ENCODE data around the gene ADCYAP1R1.

Gene ADCYAP1R1

DNA sequence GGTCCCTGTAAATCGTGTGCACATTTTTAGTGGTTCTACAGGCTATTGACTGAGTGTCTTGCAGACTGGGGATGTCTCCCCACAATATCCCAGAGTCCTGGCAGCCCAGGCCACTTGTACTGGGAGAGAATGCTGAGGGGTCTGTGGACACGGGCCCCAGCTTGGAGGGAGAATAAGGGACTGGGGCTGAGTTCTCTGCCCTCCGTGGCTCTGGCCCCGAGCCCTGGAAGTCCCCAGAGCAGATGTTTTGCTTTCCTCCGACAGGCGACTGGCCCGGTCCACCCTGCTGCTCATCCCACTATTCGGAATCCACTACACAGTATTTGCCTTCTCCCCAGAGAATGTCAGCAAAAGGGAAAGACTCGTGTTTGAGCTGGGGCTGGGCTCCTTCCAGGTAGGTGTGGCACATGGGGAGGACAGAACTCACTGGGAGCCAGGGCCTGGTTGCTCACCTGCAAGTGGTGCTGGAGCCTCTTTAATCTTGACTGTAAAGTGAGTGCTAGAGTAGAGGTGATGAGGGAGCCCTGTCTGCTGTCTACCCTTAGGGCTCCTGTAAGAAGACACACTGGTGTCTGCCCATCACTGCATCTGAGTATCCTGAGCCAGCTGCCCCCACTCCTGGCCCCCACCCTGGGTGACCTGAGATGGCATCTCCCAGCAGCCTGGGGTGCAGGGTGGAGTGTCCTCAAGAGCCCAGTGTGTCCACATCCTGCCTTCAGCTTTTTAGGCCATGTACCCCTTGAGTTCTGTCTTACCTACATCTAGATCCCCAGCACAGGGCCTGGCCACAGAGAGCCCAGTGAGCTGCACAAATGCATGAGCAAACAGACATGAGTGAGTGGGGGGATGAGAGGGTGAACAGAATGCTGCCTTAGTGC, 51.1 kb downstream of the ADCYAP1R1 start:
- TF ChIP-seq, protein P1, sequence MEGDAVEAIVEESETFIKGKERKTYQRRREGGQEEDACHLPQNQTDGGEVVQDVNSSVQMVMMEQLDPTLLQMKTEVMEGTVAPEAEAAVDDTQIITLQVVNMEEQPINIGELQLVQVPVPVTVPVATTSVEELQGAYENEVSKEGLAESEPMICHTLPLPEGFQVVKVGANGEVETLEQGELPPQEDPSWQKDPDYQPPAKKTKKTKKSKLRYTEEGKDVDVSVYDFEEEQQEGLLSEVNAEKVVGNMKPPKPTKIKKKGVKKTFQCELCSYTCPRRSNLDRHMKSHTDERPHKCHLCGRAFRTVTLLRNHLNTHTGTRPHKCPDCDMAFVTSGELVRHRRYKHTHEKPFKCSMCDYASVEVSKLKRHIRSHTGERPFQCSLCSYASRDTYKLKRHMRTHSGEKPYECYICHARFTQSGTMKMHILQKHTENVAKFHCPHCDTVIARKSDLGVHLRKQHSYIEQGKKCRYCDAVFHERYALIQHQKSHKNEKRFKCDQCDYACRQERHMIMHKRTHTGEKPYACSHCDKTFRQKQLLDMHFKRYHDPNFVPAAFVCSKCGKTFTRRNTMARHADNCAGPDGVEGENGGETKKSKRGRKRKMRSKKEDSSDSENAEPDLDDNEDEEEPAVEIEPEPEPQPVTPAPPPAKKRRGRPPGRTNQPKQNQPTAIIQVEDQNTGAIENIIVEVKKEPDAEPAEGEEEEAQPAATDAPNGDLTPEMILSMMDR (IDR thresholded peaks at IDR 0.05; ENCODE audit: low read depth, low read length): no peak
- no peak overlapping the region for H3K4me3 ChIP-seq (replicated peaks in 1 of 2; ENCODE audit: low read depth in 2 of 2, low read length in 2 of 2)
- DNase-seq (ENCODE audit: low read depth in 2 of 2): no peak

DNA sequence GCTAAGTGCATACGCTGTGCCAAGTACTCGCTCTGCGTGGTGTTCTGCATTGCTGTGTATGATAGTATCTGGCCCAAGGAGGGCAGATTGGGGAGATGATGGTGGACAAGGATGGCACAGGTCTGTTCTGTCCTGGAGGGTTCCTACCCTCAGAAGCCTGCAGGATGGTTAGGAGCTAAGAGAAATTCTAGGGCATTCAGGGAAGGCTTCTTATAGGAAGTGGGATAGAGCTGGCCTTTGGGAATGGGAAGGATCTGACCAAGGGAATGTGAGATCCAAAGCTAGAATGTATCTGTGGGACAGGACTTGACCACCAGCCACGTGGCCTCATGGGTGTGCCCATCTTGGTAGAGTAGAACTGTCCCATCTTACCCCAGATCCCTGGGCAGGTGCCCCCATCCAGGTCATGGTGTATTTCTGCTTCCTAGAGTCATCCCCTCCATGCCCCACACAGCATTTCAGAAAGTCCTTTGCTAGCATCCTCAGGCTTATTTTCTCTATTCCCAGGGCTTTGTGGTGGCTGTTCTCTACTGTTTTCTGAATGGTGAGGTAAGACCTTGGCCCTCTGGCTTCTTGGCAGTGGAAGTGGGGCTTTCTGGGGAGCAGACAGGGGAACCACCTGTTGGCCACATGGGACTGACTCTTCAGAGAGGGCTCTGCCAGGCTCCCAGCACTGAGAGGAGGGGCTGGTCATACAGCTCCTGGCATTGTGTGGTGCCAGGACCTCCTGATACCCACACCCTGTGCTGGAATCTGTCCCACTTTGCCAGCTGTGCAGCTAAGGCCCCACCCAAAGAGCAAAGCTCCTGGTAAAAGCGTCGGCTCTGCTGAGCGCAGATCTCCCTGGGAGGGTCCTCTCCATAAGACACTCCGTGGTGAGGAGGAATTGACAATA, 52.5 kb downstream of the ADCYAP1R1 start:
- no peak for DNase-seq (ENCODE audit: low read depth in 2 of 2)
- TF ChIP-seq, protein P1 (IDR thresholded peaks at IDR 0.05; ENCODE audit: low read depth, low read length): no peak
- no peak overlapping the region for H3K4me3 ChIP-seq (replicated peaks in 1 of 2; ENCODE audit: low read depth in 2 of 2, low read length in 2 of 2)

DNA sequence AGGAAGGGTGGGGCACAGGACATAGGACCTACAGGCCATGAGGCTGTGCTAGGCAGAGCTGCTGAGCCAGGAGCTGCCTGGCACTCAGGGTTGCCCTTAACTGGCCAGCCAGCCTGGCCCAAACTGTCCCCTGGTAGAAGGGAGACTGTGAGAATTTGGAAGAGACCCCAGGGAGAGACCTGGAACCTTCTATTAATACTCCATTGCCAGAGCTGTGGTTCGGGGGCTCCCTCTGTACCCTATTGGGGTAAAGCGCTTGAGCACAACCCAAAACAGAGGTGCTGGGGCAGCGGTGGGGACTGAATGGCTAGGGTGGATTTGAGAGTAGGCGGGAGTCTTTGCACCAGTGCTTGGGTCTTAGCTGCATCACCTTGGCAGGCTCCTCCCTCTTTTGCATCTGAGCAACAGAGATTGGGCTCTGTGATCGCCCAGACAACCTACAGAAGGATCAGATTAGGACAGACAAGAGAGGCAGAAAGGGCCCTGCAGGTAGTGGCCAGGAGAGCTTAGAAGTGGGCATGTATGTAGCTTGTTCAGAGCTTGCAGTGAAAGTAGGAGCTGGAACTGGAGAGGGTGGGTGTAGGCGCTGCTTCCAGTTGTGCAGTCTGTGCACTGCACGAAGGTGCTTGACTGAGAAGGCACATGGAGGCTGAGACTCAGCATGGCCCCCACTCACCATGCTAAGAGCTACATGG, 53.3 kb downstream of the ADCYAP1R1 start:
- no peak overlapping the region for H3K4me3 ChIP-seq (replicated peaks in 1 of 2; ENCODE audit: low read depth in 2 of 2, low read length in 2 of 2)
- DNase-seq (ENCODE audit: low read depth in 2 of 2): no peak
- TF ChIP-seq, protein P1 (IDR thresholded peaks at IDR 0.05; ENCODE audit: low read depth, low read length): no peak

DNA sequence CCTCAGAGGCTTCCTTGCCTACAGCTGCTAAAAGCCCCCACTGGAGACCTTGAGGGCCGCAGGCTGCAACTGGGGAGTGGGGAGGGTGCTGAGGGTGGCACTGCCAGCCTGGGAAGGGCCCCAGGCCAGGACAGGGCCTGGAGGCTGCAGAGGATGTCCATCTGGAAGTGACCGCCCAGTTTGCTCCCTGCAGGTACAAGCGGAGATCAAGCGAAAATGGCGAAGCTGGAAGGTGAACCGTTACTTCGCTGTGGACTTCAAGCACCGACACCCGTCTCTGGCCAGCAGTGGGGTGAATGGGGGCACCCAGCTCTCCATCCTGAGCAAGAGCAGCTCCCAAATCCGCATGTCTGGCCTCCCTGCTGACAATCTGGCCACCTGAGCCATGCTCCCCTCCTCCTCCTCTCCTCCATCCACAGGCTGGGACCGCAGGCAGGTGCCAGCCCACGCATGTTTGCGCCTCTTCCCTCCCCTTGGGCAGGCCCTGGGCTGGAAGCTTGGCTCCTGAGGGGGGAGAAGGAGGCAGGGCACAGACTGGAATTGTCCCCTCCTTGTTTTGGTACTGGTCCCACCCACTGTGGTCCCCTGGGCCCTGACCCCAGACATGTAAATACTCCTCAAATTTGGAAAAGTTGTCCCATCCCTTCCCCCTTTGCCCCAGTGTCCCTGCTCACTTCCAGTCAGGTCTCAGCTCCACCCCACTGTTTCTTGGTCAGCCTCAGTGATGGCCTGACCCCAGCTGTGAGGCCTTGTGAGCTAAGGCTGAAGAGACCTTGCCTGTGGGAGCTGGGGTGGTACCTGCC, 54.4 kb downstream of the ADCYAP1R1 start:
- no peak overlapping the region for H3K4me3 ChIP-seq (replicated peaks in 1 of 2; ENCODE audit: low read depth in 2 of 2, low read length in 2 of 2)
- TF ChIP-seq, protein P1 (IDR thresholded peaks at IDR 0.05; ENCODE audit: low read depth, low read length): no peak
- no peak for DNase-seq (ENCODE audit: low read depth in 2 of 2)

GRCh38 chr7:31107106-31108090, 55.3 kb downstream of the ADCYAP1R1 start:
- TF ChIP-seq, protein P1 (IDR thresholded peaks at IDR 0.05; ENCODE audit: low read depth, low read length): no peak
- DNase-seq (ENCODE audit: low read depth in 2 of 2): no peak
- H3K4me3 ChIP-seq (replicated peaks in 1 of 2; ENCODE audit: low read depth in 2 of 2, low read length in 2 of 2): no peak overlapping the region

Data from cardiac fibroblast (primary cell).